ENCODE results near the gene SLC4A11. TPM values are rescaled to one million over a fixed set of nuclear protein-coding genes. Genes with fewer than 3 reads are reported as not detected.

The SLC4A11 gene
- total RNA-seq, 4 donors from 2014 or later = 0.33 to 5.3 (median 0.51) TPM; not detected in 1

- no peak for TF ChIP-seq CTCF (IDR thresholded peaks at IDR 0.05; ENCODE audit: low read depth)
These were observed 12.1 kb downstream of the SLC4A11 start for GRCh38 chr20:3226864-3227263.

DNA sequence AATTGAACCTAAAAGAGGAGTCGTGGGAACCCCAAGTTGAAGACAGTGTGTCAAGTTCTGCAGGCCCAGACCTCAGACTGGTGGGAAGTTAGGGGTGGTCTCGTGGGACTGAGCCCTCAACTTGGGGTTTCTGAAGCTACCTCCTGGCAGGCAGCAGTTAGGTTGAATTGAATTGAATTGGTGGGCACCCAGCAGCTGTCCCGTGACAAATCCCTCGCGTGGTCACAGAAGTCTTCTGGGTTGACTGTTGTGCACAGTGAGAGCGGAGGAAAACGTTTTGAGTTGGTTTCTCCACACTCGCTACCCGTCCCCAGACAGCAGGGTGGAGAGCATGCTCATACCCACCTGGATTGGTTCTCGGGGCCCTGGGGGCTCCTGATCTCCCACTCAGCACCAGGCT lies 12.9 kb downstream of the SLC4A11 start:
- no peak for TF ChIP-seq CTCF (IDR thresholded peaks at IDR 0.05; ENCODE audit: low read depth)

DNA sequence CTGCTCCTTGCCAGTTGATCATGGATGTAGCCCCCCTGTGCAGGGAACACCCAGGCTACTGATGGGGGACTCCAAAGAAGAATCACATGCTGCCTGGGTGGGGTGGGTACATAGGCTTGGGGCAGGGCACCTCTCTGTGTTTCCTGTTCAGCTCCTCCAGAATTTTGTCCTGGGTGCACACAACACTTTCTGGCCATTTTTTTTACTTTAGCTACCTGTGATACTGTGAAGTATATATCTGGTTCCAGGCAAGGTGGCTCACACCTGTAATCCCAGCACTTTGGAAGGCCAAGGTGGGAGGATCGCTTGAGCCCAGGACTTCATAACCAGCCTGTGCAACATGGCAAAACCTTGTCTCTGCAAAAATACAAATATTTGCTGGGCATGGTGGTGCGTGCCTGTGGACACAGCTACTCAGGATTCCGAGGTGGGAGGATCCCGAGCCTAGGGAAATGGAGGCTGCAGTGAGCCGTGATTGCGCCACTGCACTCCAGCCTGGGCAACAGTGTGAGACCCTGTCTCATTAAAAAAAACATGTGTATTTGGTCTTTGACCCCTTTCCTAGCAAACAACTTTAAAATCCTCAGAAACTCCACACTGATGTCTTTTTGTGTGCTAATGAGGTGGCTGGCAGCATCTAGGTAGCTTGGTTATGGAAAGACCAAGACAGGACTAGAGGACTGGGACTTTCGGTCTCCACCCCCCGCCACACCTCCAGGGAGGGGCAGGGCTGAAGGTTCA lies 14.1 kb downstream of the SLC4A11 start:
- no peak for TF ChIP-seq CTCF (IDR thresholded peaks at IDR 0.05; ENCODE audit: low read depth)

DNA sequence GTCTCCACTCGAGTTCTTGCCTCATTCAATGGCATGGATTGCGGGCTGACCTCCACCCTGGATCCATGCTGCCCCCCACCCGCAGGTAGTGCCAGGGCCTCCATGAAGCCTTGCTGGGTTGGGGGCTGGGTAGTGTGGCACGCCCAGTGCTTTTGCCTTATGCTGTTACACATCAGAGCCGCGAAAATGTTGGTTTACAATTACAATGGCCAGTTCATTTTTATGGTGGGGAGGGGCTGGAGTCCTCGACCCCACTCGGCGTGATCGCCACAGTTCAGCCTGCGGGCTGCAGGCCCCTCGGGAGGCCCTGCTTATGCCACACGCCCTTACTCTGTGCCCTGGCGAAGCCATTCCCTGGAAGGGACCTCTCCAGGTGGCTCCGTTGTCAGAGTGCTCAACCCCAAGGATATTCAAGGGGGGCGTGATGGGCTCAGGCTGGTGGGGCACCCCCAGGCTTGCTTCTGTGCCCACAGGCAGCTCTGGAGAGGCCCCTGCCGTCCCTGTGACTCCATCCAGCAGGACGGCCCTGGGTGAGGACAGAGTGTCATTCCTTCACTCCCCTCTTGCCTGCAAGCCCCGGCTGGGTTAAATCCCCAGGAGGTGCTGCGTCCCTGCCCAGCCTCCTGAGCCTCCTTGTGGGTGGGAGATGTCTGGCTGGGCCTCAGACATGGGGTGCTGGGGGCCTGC lies 14.9 kb downstream of the SLC4A11 start:
- TF ChIP-seq CTCF (IDR thresholded peaks at IDR 0.05; ENCODE audit: low read depth) = no peak

DNA sequence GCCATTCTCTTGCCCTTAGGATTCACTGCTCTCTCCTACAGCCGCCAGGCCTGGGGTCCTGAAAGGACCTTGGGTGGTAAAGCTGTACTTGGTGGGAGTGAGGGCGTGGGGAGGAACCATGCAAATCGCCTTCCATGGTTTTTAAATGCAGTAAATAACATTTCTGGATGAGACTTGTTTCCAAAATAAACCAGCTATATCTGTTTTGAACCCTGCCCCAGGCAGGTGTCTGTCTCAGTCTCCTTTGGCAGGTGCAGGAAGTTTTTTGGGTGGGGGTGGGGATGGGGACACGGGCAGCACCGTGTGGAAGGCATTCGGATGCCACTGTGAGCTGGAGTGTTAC lies 15.4 kb downstream of the SLC4A11 start:
- TF ChIP-seq CTCF (IDR thresholded peaks at IDR 0.05; ENCODE audit: low read depth) = no peak

DNA sequence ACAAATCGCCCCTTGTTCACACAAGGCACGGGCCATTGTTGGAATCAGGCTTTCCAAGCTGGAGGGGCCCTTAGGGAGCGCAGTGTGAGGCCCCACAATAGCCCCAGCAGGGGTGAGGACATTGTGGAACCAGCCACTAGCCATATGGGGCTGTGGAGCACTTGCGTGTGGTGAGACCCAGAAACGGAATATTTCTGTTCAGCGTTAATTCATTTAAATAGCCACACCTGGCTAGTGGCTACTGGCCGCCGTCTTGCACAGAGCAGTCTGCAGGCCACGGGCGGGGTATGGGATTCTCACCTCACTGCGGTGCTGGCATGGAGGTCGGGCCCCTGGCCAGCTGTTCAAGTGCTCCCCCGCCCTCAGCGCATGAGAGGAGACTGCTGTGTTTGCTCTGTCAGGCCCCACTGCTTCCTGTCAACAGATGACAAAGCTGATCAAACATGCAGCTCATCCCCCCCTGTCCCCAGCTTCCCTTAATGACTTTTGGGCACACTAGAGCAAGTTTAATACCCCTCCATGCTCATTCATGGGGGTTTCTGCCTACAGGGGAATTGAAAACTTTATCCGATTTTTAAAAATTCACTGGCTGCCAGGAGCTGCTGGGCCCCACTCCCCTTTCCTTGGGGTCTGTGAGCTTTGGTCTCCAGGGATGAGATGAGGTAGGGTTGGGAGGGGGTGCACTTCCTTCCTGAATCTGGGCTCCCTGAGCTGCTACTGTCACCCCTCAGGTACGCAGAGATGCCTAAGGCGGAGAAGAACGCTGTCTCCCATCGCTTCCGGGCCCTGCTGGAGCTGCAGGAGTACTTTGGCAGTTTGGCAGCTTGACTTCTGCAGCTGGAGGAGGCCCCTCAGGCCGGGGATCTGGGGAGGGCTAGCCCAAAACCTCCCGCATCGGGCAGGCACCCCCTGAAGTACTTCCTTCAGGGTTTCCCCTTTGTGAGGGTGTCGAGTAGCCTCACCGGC lies 16.1 kb downstream of the SLC4A11 start:
- TF ChIP-seq CTCF (IDR thresholded peaks at IDR 0.05; ENCODE audit: low read depth) = no peak

All from subcutaneous adipose tissue (tissue), 4 donors.